GM23248 (cell line): ENCODE data around the gene SLC22A24. TPM values are rescaled to one million over a fixed set of nuclear protein-coding genes. Genes with fewer than 3 reads are reported as not detected.

Source experiments
- DNase-seq: peaks from one replicate; pipeline ENCODE4 v3.0.0-alpha.2; 2015
- H2AFZ ChIP-seq: fragments of 200-600 bp; sonication (generic); 2 replicates; pipeline ENCODE4 v1.6.1; 2016; ENCODE audit warnings: antibody characterized with exemption
- H3F3A ChIP-seq: fragments of 200-600 bp; sonication (generic); 2 replicates; pipeline ENCODE4 v1.6.1; 2016; ENCODE audit warnings: mild to moderate bottlenecking, antibody characterized with exemption, mixed run types; ENCODE audit not compliant: insufficient read depth
- H3K27ac ChIP-seq: fragments of 200-600 bp; sonication (generic); 2 replicates; pipeline ENCODE4 v1.5.1; 2016; ENCODE audit warnings: mild to moderate bottlenecking
- H3K27me3 ChIP-seq: fragments of 200-600 bp; sonication (generic); replicated peaks from 2 replicates; pipeline ENCODE4 v1.6.1; 2016; ENCODE audit warnings: mild to moderate bottlenecking; ENCODE audit not compliant: insufficient read depth
- H3K36me3 ChIP-seq: fragments of 200-600 bp; sonication (generic); 2 replicates; pipeline ENCODE4 v1.6.1; 2016; ENCODE audit warnings: low read depth, mild to moderate bottlenecking
- H3K4me1 ChIP-seq: fragments of 200-600 bp; sonication (generic); 2 replicates; pipeline ENCODE4 v1.6.1; 2016; ENCODE audit warnings: mild to moderate bottlenecking; ENCODE audit not compliant: insufficient read depth
- H3K4me2 ChIP-seq: fragments of 200-600 bp; sonication (generic); one replicate; pipeline ENCODE4 v1.6.1; 2016; ENCODE audit warnings: mild to moderate bottlenecking; ENCODE audit not compliant: unreplicated experiment
- H3K4me3 ChIP-seq: fragments of 200-600 bp; sonication (generic); 2 replicates; pipeline ENCODE4 v1.5.1; 2016; ENCODE audit warnings: mild to moderate bottlenecking
- H3K79me2 ChIP-seq: fragments of 200-600 bp; sonication (generic); 2 replicates; pipeline ENCODE4 v1.6.1; 2016; ENCODE audit warnings: mild to moderate bottlenecking; ENCODE audit not compliant: insufficient read depth
- H3K9ac ChIP-seq: fragments of 200-600 bp; sonication (generic); 2 replicates; pipeline ENCODE4 v1.6.1; 2016; ENCODE audit warnings: mild to moderate bottlenecking
- H3K9me2 ChIP-seq: fragments of 200-600 bp; sonication (generic); 2 replicates; pipeline ENCODE4 v1.6.1; 2016; ENCODE audit warnings: mixed run types, mild to moderate bottlenecking, moderate library complexity; ENCODE audit not compliant: insufficient read depth
- H3K9me3 ChIP-seq: fragments of 200-600 bp; sonication (generic); one replicate; pipeline ENCODE4 v1.6.1; 2017; ENCODE audit warnings: low read depth
- H4K20me1 ChIP-seq: fragments of 200-600 bp; sonication (generic); 2 replicates; pipeline ENCODE4 v1.6.0; 2016; ENCODE audit not compliant: insufficient read depth
- EZH2 ChIP-seq: fragments of 200-600 bp; sonication (generic); IDR thresholded peaks from 2 replicates; pipeline ENCODE4 v1.6.1; 2018; ENCODE audit warnings: antibody characterized with exemption, mild to moderate bottlenecking; ENCODE audit not compliant: insufficient read depth, poor library complexity, severe bottlenecking
- EZH2phosphoT487 ChIP-seq: fragments of 200-600 bp; sonication (generic); IDR thresholded peaks from 2 replicates; pipeline ENCODE4 v1.6.1; 2018; ENCODE audit warnings: antibody characterized with exemption, moderate library complexity, mild to moderate bottlenecking, low read depth; ENCODE audit not compliant: insufficient read depth
- WGBS, 2 experiments: methylation state at CpG; one replicate each; pipeline ENCODE4 v1.1.6; 2015 to 2017; ENCODE audit warnings: low lambda C conversion rate in 2 of 2, low coverage in 1 of 2; ENCODE audit errors: missing lambda C conversion rate in 2 of 2; 5-methylcytosine and 5-hydroxymethylcytosine counted together
- in situ Hi-C: fragments of 300-500 bp; cut with MboI; formaldehyde crosslinking; loops from 2 replicates; pipeline ENCODE4 v1.15.0; 2020
- polyA plus RNA-seq: library from polyadenylated mRNA; unstranded; fragments of >200 nt; fragmentation: Nextera tagmentation; extraction: Ambion mirVana; gene quantifications from 2 replicates; pipeline ENCODE4 v1.2.1, GENCODE V29; 2016
- total RNA-seq: library from RNA; depleted of rRNA; stranded (reverse); fragments of >200 nt; shearing (Covaris generic); gene quantifications from 2 replicates; pipeline ENCODE4 v1.2.3, GENCODE V29; 2014; rRNA removed

Gene SLC22A24
- total RNA-seq (not detected in 2 replicates), polyA plus RNA-seq (not detected in 2 replicates)

GRCh38 chr11:63144121-63144520 is at the start of gene SLC22A24:
Gene SLC22A24 (minus strand): TSS chr11:63144221. CDS start chr11:63143779, 442 bp downstream.
- no peak for DNase-seq
- Histone ChIP-seq H3K4me1 (no peaks in the 10 kb centered on the region), H3K36me3 (no peaks in the 10 kb centered on the region), H3K9ac (no peak within 1 kb of the TSS), H3K79me2 (no peaks in the 10 kb centered on the region), H3K4me2 (no peak within 1 kb of the TSS), H3K27ac (no peak within 1 kb of the TSS), H4K20me1 (no peaks in the 10 kb centered on the region), H3K4me3 (no peak within 1 kb of the TSS), H3K27me3 (no peaks in the 10 kb centered on the region), H3F3A (no peaks in the 10 kb centered on the region), H3K9me2 (no peaks in the 10 kb centered on the region), H3K9me3 (no peaks in the 10 kb centered on the region), H2AFZ (no peak within 1 kb of the TSS)
- in situ Hi-C loops, result no loop called here
- TF ChIP-seq EZH2, result no peak
- no peak for TF ChIP-seq EZH2phosphoT487
- 25 to 46% methylated on average over 1 of the region's 1 CpG for WGBS, 2 experiments

GRCh38 chr11:63180536-63180935 is 36.5 kb upstream of the SLC22A24 start:
- Histone ChIP-seq H3K9me3 (no peaks in the 10 kb centered on the region), H3K4me3 (no peak overlapping the region), H2AFZ (no peak overlapping the region), H3F3A (no peaks in the 10 kb centered on the region), H3K9me2 (no peaks in the 10 kb centered on the region), H3K79me2 (no peaks in the 10 kb centered on the region), H3K4me2 (no peak overlapping the region), H3K27me3 (no peaks in the 10 kb centered on the region), H3K36me3 (no peaks in the 10 kb centered on the region), H3K4me1 (no peaks in the 10 kb centered on the region), H3K9ac (no peak overlapping the region), H3K27ac (no peak overlapping the region), H4K20me1 (no peaks in the 10 kb centered on the region)
- no peak for DNase-seq
- WGBS, 2 experiments, result 24 to 28% methylated on average over 1 of the region's 1 CpG
- TF ChIP-seq EZH2phosphoT487, result no peak
- TF ChIP-seq EZH2, result no peak
- in situ Hi-C loops, result no loop called here

GRCh38 chr11:63179432-63180041 is 35.5 kb upstream of the SLC22A24 start:
- TF ChIP-seq EZH2 (no peak), EZH2phosphoT487 (no peak)
- no peaks in the 10 kb centered on the region for H3K36me3 ChIP-seq

GRCh38 chr11:63177872-63178271 is 33.9 kb upstream of the SLC22A24 start:
- no peak overlapping the region for H2AFZ ChIP-seq
- H3K4me3 ChIP-seq, result no peak overlapping the region
- DNase-seq, result no peak
- no peak overlapping the region for H3K9ac ChIP-seq
- no peaks in the 10 kb centered on the region for H3K36me3 ChIP-seq
- no peak overlapping the region for H3K27ac ChIP-seq
- H3K27me3 ChIP-seq, result no peaks in the 10 kb centered on the region
- in situ Hi-C loops, result no loop called here
- TF ChIP-seq EZH2phosphoT487 (no peak), EZH2 (no peak)
- H4K20me1 ChIP-seq, result no peaks in the 10 kb centered on the region
- no peaks in the 10 kb centered on the region for H3K9me3 ChIP-seq
- WGBS, 2 experiments, result 0 to 8% methylated on average over 1 of the region's 1 CpG
- H3F3A ChIP-seq, result no peaks in the 10 kb centered on the region
- no peaks in the 10 kb centered on the region for H3K9me2 ChIP-seq
- no peak overlapping the region for H3K4me2 ChIP-seq
- no peaks in the 10 kb centered on the region for H3K4me1 ChIP-seq
- H3K79me2 ChIP-seq, result no peaks in the 10 kb centered on the region

More at GRCh38 chr11:63179432-63180041, 35.5 kb upstream of the SLC22A24 start:
- Histone ChIP-seq H3K27me3 (no peaks in the 10 kb centered on the region), H4K20me1 (no peaks in the 10 kb centered on the region), H3K4me1 (no peaks in the 10 kb centered on the region), H3K79me2 (no peaks in the 10 kb centered on the region), H3K4me2 (no peak overlapping the region), H3K27ac (no peak overlapping the region), H3K9me3 (no peaks in the 10 kb centered on the region), H3K9ac (no peak overlapping the region), H3K4me3 (no peak overlapping the region), H3F3A (no peaks in the 10 kb centered on the region), H2AFZ (no peak overlapping the region), H3K9me2 (no peaks in the 10 kb centered on the region)
- in situ Hi-C loops, result no loop called here
- WGBS, 2 experiments, result 9 to 13% methylated on average over 1 of the region's 1 CpG
- no peak for DNase-seq
